ENCODE measurements around the gene ARHGEF17. TPM values are rescaled to one million over a fixed set of nuclear protein-coding genes. Genes with fewer than 3 reads are reported as not detected.
"Not testable (repeated sequence)": the region's sequence is repeated elsewhere in the genome, so short reads cannot be mapped to it uniquely, and the experiment has no call there.

The ARHGEF17 gene
- total RNA-seq, 1 experiment from 2014 or later = 9.8 TPM

GRCh38 chr11:73271936-73272679 lies 36.0 kb upstream of the ARHGEF17 start, which contains the start of gene P2RY6:
P2RY6 (plus strand) TSS chr11:73272338; CDS start chr11:73296519, 24,181 bp downstream.
- peak; percentile 73 for DNase-seq (ENCODE audit: low spot score)

GRCh38 chr11:73272680-73273038 lies 35.4 kb upstream of the ARHGEF17 start:
- no peak for DNase-seq (ENCODE audit: low spot score)

- no peak for DNase-seq (ENCODE audit: low spot score)
Observed at GRCh38 chr11:73273222-73273895, 34.7 kb upstream of the ARHGEF17 start.

GRCh38 chr11:73274191-73274590 lies 33.9 kb upstream of the ARHGEF17 start:
- not testable (repeated sequence) for DNase-seq (ENCODE audit: low spot score)

- DNase-seq (ENCODE audit: low spot score) = no peak
Observed at GRCh38 chr11:73274722-73275380, 33.2 kb upstream of the ARHGEF17 start.

GRCh38 chr11:73275381-73275750 lies 32.7 kb upstream of the ARHGEF17 start:
- DNase-seq (ENCODE audit: low spot score) = no peak

GRCh38 chr11:73277467-73277866 lies 30.6 kb upstream of the ARHGEF17 start:
- DNase-seq (ENCODE audit: low spot score) = no peak

GRCh38 chr11:73280626-73281025 lies 27.4 kb upstream of the ARHGEF17 start:
- DNase-seq (ENCODE audit: low spot score) = no peak

- DNase-seq (ENCODE audit: low spot score) = no peak
Observed at GRCh38 chr11:73281201-73281741, 26.8 kb upstream of the ARHGEF17 start.

- DNase-seq (ENCODE audit: low spot score) = no peak
Observed at GRCh38 chr11:73281796-73282660, 26.0 kb upstream of the ARHGEF17 start.

GRCh38 chr11:73283276-73284000 lies 24.6 kb upstream of the ARHGEF17 start:
- DNase-seq (ENCODE audit: low spot score) = no peak

GRCh38 chr11:73284106-73284505 lies 24.0 kb upstream of the ARHGEF17 start:
- DNase-seq (ENCODE audit: low spot score) = no peak

- DNase-seq (ENCODE audit: low spot score) = no peak
Observed at GRCh38 chr11:73285721-73286120, 22.4 kb upstream of the ARHGEF17 start.

- DNase-seq (ENCODE audit: low spot score) = no peak
Observed at GRCh38 chr11:73286240-73286810, 21.8 kb upstream of the ARHGEF17 start.

- no peak for DNase-seq (ENCODE audit: low spot score)
Observed at GRCh38 chr11:73287400-73288101, 20.5 kb upstream of the ARHGEF17 start.

GRCh38 chr11:73288192-73288872 lies 19.7 kb upstream of the ARHGEF17 start:
- DNase-seq (ENCODE audit: low spot score) = no peak

GRCh38 chr11:73288873-73289707 lies 19.0 kb upstream of the ARHGEF17 start:
- DNase-seq (ENCODE audit: low spot score) = peak; percentile 76

- no peak for DNase-seq (ENCODE audit: low spot score)
Observed at GRCh38 chr11:73290536-73290935, 17.5 kb upstream of the ARHGEF17 start.

Data from A172 (cell line).